ENCODE measurements around the gene MYO1F. TPM values are rescaled to one million over a fixed set of nuclear protein-coding genes. Genes with fewer than 3 reads are reported as not detected.
A peak's percentile ranks its signal among the peaks of the same experiment; 100 is the strongest.
"Not testable (repeated sequence)": the region's sequence is repeated elsewhere in the genome, so short reads cannot be mapped to it uniquely, and the experiment has no call there.

Gene MYO1F
- 9.6 TPM for polyA plus RNA-seq (2013, experiment 1 of 2)
- polyA plus RNA-seq (2013, experiment 2 of 2), result 7.1 TPM

- no peaks in the 10 kb centered on the region for H3K9me3 ChIP-seq (ENCODE audit: control insufficient read depth, low read length)
- no CpG with 5 or more reads among the region's 7 CpGs for WGBS, 2 experiments (ENCODE audit: insufficient coverage in 2 of 2)
- no peaks in the 10 kb centered on the region for H3K36me3 ChIP-seq (ENCODE audit: control insufficient read depth, insufficient read depth, low read length)
- peaks cover 18% of the 10 kb centered on the region for H3K4me1 ChIP-seq (ENCODE audit: control insufficient read depth, insufficient read depth, low read length, poor library complexity, severe bottlenecking)
- peak within 1 kb of the TSS; percentile 23 for H3K4me3 ChIP-seq (ENCODE audit: extremely low read depth, insufficient read depth, low read length, poor library complexity, severe bottlenecking)
- no peak within 1 kb of the TSS for H3K27ac ChIP-seq (ENCODE audit: low read depth, low read length, severe bottlenecking)
Measured at GRCh38 chr19:8577247-8577646, at the start of gene MYO1F. Gene MYO1F (minus strand): TSS chr19:8577442. CDS start chr19:8577309, 133 bp downstream.

GRCh38 chr19:8626842-8627241 lies 49.6 kb upstream of the MYO1F start:
- Histone ChIP-seq H3K27ac (ENCODE audit: low read depth, low read length, severe bottlenecking) (no peak overlapping the region), H3K4me3 (ENCODE audit: extremely low read depth, insufficient read depth, low read length, poor library complexity, severe bottlenecking) (no peak overlapping the region), H3K36me3 (ENCODE audit: control insufficient read depth, insufficient read depth, low read length) (no peaks in the 10 kb centered on the region), H3K9me3 (ENCODE audit: control insufficient read depth, low read length) (no peaks in the 10 kb centered on the region), H3K4me1 (ENCODE audit: control insufficient read depth, insufficient read depth, low read length, poor library complexity, severe bottlenecking) (peaks cover 8% of the 10 kb centered on the region)
- WGBS, 2 experiments (ENCODE audit: insufficient coverage in 2 of 2), result 84 to 89% methylated on average over 7 to 8 of the region's 8 CpGs

DNA sequence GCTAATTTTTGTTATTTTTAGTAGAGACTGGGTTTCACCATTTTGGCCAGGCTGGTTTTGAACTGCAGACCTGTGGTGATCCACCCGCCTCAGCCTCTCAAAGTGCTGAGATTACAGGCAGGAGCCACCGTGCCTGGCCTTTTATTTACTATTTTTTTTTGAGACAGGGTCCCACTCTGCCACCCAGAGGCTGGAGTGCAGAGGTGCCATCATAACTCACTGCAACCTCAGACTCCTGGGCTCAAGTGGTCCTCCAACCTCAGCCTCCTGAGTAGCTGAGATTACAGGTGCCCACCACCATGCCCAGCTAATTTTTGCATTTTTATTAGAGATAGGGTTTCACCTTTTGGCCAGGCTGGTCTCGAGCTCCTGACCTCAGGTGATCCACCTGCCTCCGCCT lies 45.6 kb upstream of the MYO1F start:
- not testable (repeated sequence) for H3K4me1 ChIP-seq (ENCODE audit: control insufficient read depth, insufficient read depth, low read length, poor library complexity, severe bottlenecking); H3K36me3 ChIP-seq (ENCODE audit: control insufficient read depth, insufficient read depth, low read length); H3K27ac ChIP-seq (ENCODE audit: low read depth, low read length, severe bottlenecking); H3K4me3 ChIP-seq (ENCODE audit: extremely low read depth, insufficient read depth, low read length, poor library complexity, severe bottlenecking); H3K9me3 ChIP-seq (ENCODE audit: control insufficient read depth, low read length)
- WGBS, 2 experiments (ENCODE audit: insufficient coverage in 2 of 2), result 46 to 57% methylated on average over 2 to 3 of the region's 4 CpGs

DNA sequence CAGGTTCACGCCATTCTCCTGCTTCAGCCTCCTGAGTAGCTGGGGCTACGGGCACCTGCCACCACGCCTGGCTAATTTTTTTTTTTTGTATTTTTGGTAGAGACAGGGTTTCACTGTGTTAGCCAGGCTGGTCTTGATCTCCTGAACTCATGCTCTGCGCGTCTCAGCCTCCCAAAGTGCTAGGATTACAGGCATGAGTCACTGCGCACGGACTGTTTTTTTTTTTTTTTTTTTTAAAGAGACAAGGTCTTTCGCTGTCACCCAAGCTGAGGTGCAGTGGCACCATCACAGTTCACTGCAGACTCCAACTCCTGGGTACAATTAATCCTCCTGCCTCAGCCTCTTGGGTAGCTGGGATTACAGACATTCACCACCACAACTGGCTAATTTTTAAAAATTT lies 41.5 kb upstream of the MYO1F start:
- no peaks in the 10 kb centered on the region for H3K36me3 ChIP-seq (ENCODE audit: control insufficient read depth, insufficient read depth, low read length)
- 70 to 79% methylated on average over 4 to 5 of the region's 8 CpGs for WGBS, 2 experiments (ENCODE audit: insufficient coverage in 2 of 2)
- no peak overlapping the region for H3K4me3 ChIP-seq (ENCODE audit: extremely low read depth, insufficient read depth, low read length, poor library complexity, severe bottlenecking)
- H3K27ac ChIP-seq (ENCODE audit: low read depth, low read length, severe bottlenecking), result no peak overlapping the region
- H3K9me3 ChIP-seq (ENCODE audit: control insufficient read depth, low read length), result no peaks in the 10 kb centered on the region
- no peaks in the 10 kb centered on the region for H3K4me1 ChIP-seq (ENCODE audit: control insufficient read depth, insufficient read depth, low read length, poor library complexity, severe bottlenecking)

DNA sequence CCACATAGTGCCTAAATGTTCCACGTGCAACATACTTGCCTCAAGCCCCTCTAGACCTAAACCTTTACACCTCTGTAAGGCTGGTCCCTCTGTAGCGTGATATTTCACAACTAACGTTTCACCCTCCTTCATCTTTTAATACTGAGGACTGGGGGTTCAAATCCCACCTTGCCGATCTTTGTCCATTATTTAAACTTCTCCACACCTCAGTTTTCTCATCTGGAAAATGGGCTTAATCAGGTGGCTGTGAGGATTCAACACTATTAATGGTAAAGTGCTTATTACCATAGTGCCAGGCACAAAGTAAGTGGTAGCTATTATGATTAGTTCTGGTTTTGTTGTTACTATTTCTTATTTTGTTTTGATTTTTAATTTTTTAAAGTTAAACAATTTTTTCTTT lies 40.7 kb upstream of the MYO1F start:
- no peak overlapping the region for H3K4me3 ChIP-seq (ENCODE audit: extremely low read depth, insufficient read depth, low read length, poor library complexity, severe bottlenecking)
- no peak overlapping the region for H3K27ac ChIP-seq (ENCODE audit: low read depth, low read length, severe bottlenecking)
- H3K36me3 ChIP-seq (ENCODE audit: control insufficient read depth, insufficient read depth, low read length), result no peaks in the 10 kb centered on the region
- H3K9me3 ChIP-seq (ENCODE audit: control insufficient read depth, low read length), result no peaks in the 10 kb centered on the region
- H3K4me1 ChIP-seq (ENCODE audit: control insufficient read depth, insufficient read depth, low read length, poor library complexity, severe bottlenecking), result no peaks in the 10 kb centered on the region
- 85 to 100% methylated on average over 3 of the region's 4 CpGs for WGBS, 2 experiments (ENCODE audit: insufficient coverage in 2 of 2)

GRCh38 chr19:8617325-8617724 lies 40.1 kb upstream of the MYO1F start:
- not testable (repeated sequence) for H3K27ac ChIP-seq (ENCODE audit: low read depth, low read length, severe bottlenecking); H3K4me1 ChIP-seq (ENCODE audit: control insufficient read depth, insufficient read depth, low read length, poor library complexity, severe bottlenecking)
- WGBS, 2 experiments (ENCODE audit: insufficient coverage in 2 of 2), result 84 to 88% methylated on average over 10 to 12 of the region's 15 CpGs

GRCh38 chr19:8616861-8617260 lies 39.6 kb upstream of the MYO1F start:
- Histone ChIP-seq H3K4me1 (ENCODE audit: control insufficient read depth, insufficient read depth, low read length, poor library complexity, severe bottlenecking) (peaks cover under 1% of the 10 kb centered on the region), H3K36me3 (ENCODE audit: control insufficient read depth, insufficient read depth, low read length) (no peaks in the 10 kb centered on the region), H3K9me3 (ENCODE audit: control insufficient read depth, low read length) (no peaks in the 10 kb centered on the region), H3K27ac (ENCODE audit: low read depth, low read length, severe bottlenecking) (no peak overlapping the region), H3K4me3 (ENCODE audit: extremely low read depth, insufficient read depth, low read length, poor library complexity, severe bottlenecking) (no peak overlapping the region)
- 94 to 100% methylated on average over 1 to 2 of the region's 6 CpGs for WGBS, 2 experiments (ENCODE audit: insufficient coverage in 2 of 2)

More at GRCh38 chr19:8617325-8617724, 40.1 kb upstream of the MYO1F start:
- H3K36me3 ChIP-seq (ENCODE audit: control insufficient read depth, insufficient read depth, low read length); H3K9me3 ChIP-seq (ENCODE audit: control insufficient read depth, low read length); H3K4me3 ChIP-seq (ENCODE audit: extremely low read depth, insufficient read depth, low read length, poor library complexity, severe bottlenecking): not testable (repeated sequence)

DNA sequence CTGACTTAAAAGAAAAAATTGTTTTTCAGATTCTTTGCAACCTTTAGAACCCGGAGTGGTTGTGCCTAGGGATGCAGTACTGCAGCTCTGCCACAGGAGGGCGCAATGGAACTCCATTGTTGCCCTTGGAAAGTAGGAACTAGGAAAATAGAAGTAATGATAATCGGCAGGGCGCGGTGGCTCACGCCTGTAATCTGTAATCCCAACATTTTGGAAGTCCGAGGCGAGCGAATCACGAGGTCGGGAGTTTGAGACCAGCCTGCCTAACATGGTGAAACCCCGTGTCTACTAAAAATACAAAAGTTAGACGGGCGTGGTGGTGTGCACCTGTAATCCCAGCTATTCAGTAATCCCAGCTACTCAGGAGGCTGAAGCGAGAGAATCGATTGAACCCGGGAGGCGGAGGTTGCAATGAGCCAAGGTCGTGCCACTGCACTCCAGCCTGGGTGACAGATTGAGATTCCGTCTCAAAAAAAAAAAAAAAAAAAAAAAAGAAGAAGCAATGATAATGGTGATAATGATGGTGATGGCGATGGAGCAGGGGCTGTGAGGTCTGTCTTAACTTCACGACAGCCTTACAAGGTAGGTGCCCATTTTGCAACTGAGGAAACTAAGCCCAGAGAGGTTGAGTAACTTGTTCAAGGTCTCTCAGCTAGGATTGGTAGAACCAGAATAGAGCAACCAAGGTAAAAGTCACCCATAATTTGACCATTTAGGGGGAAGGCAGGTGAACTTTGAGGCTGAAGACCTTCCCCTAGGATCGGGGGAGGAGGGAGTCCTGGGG lies 38.8 kb upstream of the MYO1F start:
- Histone ChIP-seq H3K9me3 (ENCODE audit: control insufficient read depth, low read length) (no peaks in the 10 kb centered on the region), H3K4me3 (ENCODE audit: extremely low read depth, insufficient read depth, low read length, poor library complexity, severe bottlenecking) (no peak overlapping the region), H3K27ac (ENCODE audit: low read depth, low read length, severe bottlenecking) (no peak overlapping the region), H3K4me1 (ENCODE audit: control insufficient read depth, insufficient read depth, low read length, poor library complexity, severe bottlenecking) (peaks cover 3% of the 10 kb centered on the region), H3K36me3 (ENCODE audit: control insufficient read depth, insufficient read depth, low read length) (no peaks in the 10 kb centered on the region)
- WGBS, 2 experiments (ENCODE audit: insufficient coverage in 2 of 2), result 42 to 47% methylated on average over 21 to 22 of the region's 23 CpGs

DNA sequence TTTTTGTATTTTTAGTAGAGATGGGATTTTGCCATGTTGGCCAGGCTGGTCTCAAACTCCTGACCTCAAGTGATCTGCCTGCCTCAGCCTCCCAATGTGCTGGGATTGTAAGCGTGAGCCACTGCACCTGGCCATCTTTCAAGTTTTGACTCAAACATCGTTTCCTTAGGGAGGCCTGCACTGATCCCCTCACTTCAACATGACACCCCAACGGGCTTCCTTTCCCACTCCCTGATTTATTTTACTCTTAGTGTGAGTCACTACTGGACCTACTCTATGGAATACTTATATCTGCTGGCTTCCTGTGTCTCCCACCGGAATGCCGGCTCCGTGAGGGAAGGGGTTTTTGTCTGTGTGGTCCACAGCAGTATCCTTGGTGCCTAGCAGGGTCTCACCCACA lies 37.8 kb upstream of the MYO1F start:
- Histone ChIP-seq H3K36me3 (ENCODE audit: control insufficient read depth, insufficient read depth, low read length) (no peaks in the 10 kb centered on the region), H3K27ac (ENCODE audit: low read depth, low read length, severe bottlenecking) (no peak overlapping the region), H3K9me3 (ENCODE audit: control insufficient read depth, low read length) (no peaks in the 10 kb centered on the region), H3K4me1 (ENCODE audit: control insufficient read depth, insufficient read depth, low read length, poor library complexity, severe bottlenecking) (peaks cover 3% of the 10 kb centered on the region), H3K4me3 (ENCODE audit: extremely low read depth, insufficient read depth, low read length, poor library complexity, severe bottlenecking) (no peak overlapping the region)
- 88 to 90% methylated on average over 3 to 5 of the region's 6 CpGs for WGBS, 2 experiments (ENCODE audit: insufficient coverage in 2 of 2)

- no peaks in the 10 kb centered on the region for H3K9me3 ChIP-seq (ENCODE audit: control insufficient read depth, low read length)
- no peaks in the 10 kb centered on the region for H3K36me3 ChIP-seq (ENCODE audit: control insufficient read depth, insufficient read depth, low read length)
- no CpG with 5 or more reads among the region's 2 CpGs for WGBS, 2 experiments (ENCODE audit: insufficient coverage in 2 of 2)
- H3K27ac ChIP-seq (ENCODE audit: low read depth, low read length, severe bottlenecking), result no peak overlapping the region
- H3K4me1 ChIP-seq (ENCODE audit: control insufficient read depth, insufficient read depth, low read length, poor library complexity, severe bottlenecking), result peaks cover 3% of the 10 kb centered on the region
- H3K4me3 ChIP-seq (ENCODE audit: extremely low read depth, insufficient read depth, low read length, poor library complexity, severe bottlenecking), result no peak overlapping the region
Measured at GRCh38 chr19:8614455-8614854, 37.2 kb upstream of the MYO1F start.

DNA sequence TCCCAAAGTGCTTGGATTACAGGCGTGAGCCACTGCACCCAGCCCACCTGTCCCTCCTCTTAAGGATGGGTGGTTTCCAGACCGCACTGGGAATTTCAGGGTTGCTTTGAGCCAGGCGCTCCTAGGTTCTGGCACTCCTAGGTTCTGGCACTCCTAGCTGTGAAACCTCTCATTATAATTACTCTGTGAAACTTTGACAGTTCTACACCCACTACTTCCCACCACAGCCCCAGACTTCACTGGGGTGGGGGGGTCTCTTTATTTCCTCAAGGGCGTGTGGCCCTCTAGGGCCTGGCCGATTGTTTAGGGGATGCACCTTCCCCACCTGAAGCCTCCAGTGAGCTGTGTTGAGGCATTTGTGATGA lies 35.5 kb upstream of the MYO1F start:
- Histone ChIP-seq H3K4me3 (ENCODE audit: extremely low read depth, insufficient read depth, low read length, poor library complexity, severe bottlenecking) (no peak overlapping the region), H3K36me3 (ENCODE audit: control insufficient read depth, insufficient read depth, low read length) (peaks cover 9% of the 10 kb centered on the region), H3K27ac (ENCODE audit: low read depth, low read length, severe bottlenecking) (no peak overlapping the region), H3K9me3 (ENCODE audit: control insufficient read depth, low read length) (no peaks in the 10 kb centered on the region), H3K4me1 (ENCODE audit: control insufficient read depth, insufficient read depth, low read length, poor library complexity, severe bottlenecking) (peaks cover 11% of the 10 kb centered on the region)
- WGBS, 2 experiments (ENCODE audit: insufficient coverage in 2 of 2), result 91 to 100% methylated on average over 1 to 2 of the region's 5 CpGs

Measured in mesodermal cell (in vitro differentiated cells).